DMS53 (cell line): ENCODE data around the gene TCFL5.
"Not testable (repeated sequence)": the region's sequence is repeated elsewhere in the genome, so short reads cannot be mapped to it uniquely, and the experiment has no call there.

Experiments used
- DNase-seq: peaks from one replicate; lab custom pipeline; 2025; lab: John Stamatoyannopoulos, UW

The TCFL5 gene

DNA sequence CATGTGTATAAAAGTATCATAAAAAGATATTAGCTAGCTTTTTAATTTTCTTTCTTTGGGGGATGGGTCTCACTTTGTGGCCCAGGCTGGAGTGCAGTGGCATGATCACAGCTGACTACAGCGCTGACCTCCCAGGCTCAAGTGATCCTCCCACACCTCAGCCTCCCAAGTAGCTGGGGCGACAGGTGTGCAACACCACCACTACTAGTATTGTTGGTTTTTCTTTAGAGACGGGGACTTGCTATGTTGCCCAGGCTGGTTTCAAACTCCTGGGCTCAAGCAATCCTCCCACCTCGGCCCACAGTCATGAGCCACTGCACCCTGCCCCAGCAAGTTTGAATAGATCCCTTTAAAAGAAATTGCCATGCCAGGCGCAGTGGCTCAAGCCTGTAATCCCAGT is 6.5 kb downstream of the TCFL5 start:
- no peak for DNase-seq

DNA sequence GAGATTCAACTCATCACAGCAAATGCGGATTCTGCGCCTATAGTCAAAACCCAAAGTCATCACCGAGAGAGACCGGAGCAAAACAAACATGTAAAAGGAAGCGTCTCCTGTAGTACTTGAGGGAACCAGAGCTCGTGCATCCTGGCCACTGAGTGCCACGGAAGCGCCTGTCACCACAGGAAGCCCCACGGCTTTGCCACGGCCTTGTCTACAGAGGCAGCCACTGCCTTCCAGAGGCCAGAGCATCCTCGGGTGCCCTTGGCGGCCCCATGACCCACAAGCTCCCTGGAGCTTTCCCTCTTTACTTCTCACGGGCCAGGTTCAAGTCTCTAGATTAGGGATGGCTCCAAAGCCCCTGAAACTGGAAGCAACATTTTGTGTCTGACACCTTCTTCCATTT is 7.5 kb downstream of the TCFL5 start:
- no peak for DNase-seq

DNA sequence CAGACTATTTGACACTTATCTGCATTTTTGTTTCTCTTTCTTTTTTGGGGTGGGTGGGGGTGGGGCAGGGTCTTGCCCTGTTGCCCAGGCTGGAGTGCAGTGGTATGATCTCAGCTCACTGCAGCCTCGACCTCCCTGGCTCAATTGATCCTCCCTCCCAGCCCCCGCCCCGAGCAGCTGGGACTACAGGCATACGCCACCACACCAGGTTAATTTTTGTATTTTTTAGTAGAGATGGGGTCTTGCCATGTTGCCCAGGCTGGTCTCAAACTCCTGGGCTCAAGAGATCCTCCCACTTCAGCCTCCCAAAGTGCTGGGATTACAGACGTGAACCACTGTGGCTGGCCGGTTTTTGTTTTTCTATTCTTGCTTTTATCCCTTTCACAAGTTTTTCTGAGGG is 8.3 kb downstream of the TCFL5 start:
- not testable (repeated sequence) for DNase-seq

DNA sequence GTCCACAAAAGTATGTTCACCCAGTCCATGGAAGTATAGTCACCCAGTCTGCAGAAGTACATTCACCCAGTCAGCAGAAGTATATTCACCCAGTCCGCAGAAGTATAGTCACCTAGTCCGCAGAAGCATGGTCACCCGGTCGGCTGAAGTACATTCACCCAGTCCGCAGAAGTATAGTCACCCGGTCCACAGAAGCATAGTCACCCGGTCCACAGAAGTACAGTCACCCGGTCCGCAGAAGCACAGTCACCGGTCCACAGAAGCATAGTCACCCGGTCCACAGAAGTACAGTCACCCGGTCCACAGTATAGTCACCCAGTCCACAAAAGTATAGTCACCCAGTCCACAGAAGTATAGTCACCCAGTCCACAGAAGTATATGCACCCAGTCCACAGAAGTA is 8.8 kb downstream of the TCFL5 start:
- no peak for DNase-seq

DNA sequence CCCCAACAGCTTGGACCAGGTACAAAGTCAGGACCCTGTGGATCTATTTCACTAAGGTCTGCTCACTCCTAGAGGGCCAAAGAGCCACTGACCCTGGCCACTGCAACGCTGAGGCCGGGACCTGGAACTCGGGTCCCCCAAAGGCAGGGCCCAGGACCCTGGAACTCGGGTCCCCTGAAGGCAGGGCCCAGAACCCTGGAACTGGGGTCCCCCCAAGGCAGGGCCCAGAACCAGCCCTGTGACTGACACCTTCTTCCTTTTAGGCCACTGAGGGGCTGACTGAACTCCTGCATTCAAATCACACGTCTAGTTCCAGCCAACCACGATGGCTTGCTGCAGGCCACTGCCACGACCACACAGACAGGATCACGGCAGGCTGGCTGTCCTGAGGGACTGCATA is 9.4 kb downstream of the TCFL5 start:
- DNase-seq: no peak

DNA sequence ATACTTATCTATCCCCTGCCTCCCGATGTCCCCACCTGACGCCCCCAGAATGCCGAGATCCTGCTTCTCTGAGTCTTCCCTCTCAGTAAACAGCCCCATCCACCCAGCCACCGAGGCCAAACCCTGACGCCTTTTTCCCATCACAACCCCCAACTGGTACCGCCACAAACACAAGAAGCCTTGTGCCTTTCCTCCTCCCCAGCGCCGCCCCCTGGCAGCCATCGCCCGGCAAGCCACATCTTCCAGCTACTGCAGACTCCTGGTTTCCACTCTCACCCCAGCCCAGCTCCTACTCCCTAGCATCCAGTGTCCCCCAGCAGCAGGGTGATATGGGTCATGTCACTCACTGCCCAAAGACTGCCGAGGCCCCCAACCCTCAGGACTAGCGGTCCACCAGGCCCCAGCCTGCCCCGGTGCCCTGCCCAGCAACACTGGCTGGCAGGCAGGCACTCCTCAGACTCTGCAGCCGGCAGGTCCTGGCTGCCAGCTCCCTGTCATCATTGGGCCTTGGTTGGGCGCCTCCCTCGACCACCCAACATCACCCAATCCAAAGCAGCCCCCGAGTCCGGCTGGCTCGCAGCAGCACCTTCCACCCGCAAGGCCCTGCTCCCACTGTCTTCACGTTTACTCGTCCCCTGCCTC is 11.2 kb downstream of the TCFL5 start:
- DNase-seq: no peak

- DNase-seq: no peak
Observed at GRCh38 chr20:62849431-62849830, 12.2 kb downstream of the TCFL5 start.

DNA sequence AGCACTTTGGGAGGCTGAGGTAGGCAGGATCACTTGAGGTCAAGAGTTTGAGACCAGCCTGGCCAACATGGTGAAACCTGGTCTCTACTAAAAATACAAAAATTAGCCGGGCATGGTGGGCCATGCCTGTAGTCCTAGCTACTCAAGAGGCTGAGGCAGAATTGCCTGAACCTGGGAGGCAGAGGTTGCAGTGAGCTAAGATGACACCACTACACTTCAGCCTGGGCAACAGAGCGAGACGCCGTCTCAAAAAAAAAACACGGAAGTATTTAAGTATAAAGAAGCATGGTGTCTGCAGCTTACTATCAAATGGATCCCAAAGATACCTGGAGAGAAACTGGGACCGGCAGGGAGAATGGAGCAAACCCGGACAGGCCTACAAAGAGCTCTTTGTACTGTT is 12.7 kb downstream of the TCFL5 start:
- not testable (repeated sequence) for DNase-seq

DNA sequence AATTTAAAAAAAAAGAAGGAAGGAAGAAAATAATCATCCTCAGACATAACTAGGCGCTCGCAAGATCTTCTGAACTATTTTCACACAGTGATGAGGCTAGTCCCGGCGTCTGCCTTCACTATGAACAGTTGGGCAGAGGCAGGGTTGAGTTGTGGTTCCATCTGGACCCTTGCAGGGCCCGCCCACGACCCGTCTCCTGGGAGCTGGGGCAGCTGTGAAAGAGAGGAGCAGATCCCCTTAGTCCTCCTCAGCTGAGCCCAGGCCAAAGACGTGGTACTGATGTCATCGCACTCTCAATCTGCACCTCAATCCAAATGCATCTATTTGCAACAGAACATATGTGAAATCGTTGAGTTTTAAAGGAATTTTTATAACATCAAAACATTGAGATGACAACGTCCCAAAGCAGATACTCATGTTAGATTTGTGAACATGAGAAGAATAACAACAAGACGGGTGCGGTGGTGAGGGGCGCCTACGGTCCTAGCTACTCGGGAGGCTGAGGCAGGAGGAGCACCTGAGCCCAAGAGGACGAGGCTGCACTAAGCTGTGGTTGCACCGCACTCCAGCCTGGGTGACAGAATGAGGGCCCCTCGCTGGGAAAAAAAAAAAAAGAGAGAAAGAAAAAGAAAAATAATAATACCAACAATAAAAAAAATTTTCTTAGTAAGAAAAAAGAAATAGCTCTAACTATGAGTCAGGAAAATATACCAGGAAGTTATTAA is 15.3 kb downstream of the TCFL5 start:
- DNase-seq: no peak

DNA sequence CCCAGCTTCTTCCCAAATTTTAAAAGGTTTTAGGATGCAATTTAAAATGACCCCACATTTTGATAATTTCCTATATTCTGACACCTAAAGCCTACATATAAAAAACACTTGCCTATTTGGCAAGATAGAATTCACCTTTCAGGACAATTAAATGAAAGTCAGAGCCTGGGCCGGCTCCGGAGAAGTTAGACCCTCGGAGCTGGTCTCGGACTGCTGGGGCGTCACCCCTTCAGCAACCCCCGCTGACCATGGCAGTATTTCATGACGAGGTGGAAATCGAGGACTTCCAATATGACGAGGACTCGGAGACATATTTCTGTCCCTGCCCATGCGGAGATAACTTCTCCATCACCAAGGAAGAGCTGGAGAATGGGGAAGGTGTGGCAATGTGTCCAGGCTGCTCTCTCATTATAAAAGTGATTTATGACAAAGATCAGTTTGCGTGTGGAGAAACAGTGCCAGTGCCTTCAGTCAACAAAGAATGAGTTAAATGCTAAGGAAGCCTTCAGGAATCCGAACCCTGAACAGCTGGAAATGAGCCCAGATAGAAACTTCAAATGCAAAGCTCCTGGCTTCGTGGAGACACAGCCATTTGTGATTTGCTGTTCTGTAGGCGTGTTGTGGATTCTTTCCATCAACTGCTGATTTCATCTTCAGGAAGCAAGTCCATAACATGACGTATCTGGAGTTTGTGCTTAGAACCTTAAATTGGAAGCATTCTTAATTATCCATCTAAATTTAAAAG is 16.0 kb downstream of the TCFL5 start:
- no peak for DNase-seq

DNA sequence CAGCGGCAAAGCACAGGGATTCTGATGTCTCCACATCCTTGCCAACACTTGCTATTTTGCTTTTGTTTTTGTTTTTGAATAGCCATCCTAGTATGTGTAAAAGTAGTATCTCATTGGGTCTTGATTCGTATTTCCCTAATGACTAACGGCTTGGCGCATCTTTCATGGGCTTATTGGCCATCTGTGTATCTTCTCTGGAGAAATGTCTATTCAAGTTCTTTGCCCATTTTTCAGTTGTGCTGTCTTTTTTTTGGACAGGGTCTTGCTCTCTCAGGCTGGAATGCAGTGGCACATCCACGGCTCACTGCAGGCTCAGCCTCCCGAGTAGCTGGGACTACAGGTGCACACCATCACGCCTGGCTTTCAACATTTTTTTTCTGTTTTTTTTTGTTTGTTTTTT is 17.4 kb downstream of the TCFL5 start:
- DNase-seq: no peak

- DNase-seq: no peak
Observed at GRCh38 chr20:62843656-62844055, 18.0 kb downstream of the TCFL5 start.

- no peak for DNase-seq
Observed at GRCh38 chr20:62841705-62842212, 19.9 kb downstream of the TCFL5 start.

GRCh38 chr20:62840244-62841197 is 21.1 kb downstream of the TCFL5 start:
- DNase-seq: no peak

GRCh38 chr20:62839816-62840215 is 21.8 kb downstream of the TCFL5 start:
- no peak for DNase-seq

GRCh38 chr20:62839261-62839660 is 22.4 kb downstream of the TCFL5 start:
- DNase-seq: no peak

- DNase-seq: peak; percentile 75
Observed at GRCh38 chr20:62838128-62838891, 23.3 kb downstream of the TCFL5 start.

- no peak for DNase-seq
Observed at GRCh38 chr20:62837790-62838127, 23.9 kb downstream of the TCFL5 start.

GRCh38 chr20:62836967-62837490 is 24.6 kb downstream of the TCFL5 start:
- no peak for DNase-seq

- peak; percentile 29 for DNase-seq
Observed at GRCh38 chr20:62835931-62836861, 25.4 kb downstream of the TCFL5 start.
